GM19043 (cell line): ENCODE data around the gene TTC28.
"Not testable (repeated sequence)": the region's sequence is repeated elsewhere in the genome, so short reads cannot be mapped to it uniquely, and the experiment has no call there.

Experiments used
- ATAC-seq: cut with Tn5 transposase; IDR thresholded peaks from one replicate; pipeline ENCODE4 v1.9.1; 2021; ENCODE audit warnings: low read depth; ENCODE audit not compliant: unreplicated experiment

TTC28 gene

GRCh38 chr22:28505416-28506149, 174.1 kb downstream of the TTC28 start:
- ATAC-seq = no peak

GRCh38 chr22:28500006-28500405, 179.6 kb downstream of the TTC28 start:
- no peak for ATAC-seq

- ATAC-seq = no peak
Measured at GRCh38 chr22:28498044-28498443, 181.6 kb downstream of the TTC28 start.

- ATAC-seq = no peak
Measured at GRCh38 chr22:28497188-28497587, 182.5 kb downstream of the TTC28 start.

- ATAC-seq = not testable (repeated sequence)
Measured at GRCh38 chr22:28491289-28491688, 188.4 kb downstream of the TTC28 start.

- no peak for ATAC-seq
Measured at GRCh38 chr22:28488825-28489224, 190.8 kb downstream of the TTC28 start.

GRCh38 chr22:28484662-28485061, 195.0 kb downstream of the TTC28 start:
- ATAC-seq = no peak

GRCh38 chr22:28481725-28482124, 197.9 kb downstream of the TTC28 start:
- ATAC-seq = no peak

- no peak for ATAC-seq
Measured at GRCh38 chr22:28480000-28480715, 199.5 kb downstream of the TTC28 start.

- no peak for ATAC-seq
Measured at GRCh38 chr22:28478564-28478963, 201.1 kb downstream of the TTC28 start.

GRCh38 chr22:28477556-28477955, 202.1 kb downstream of the TTC28 start:
- no peak for ATAC-seq

- ATAC-seq = no peak
Measured at GRCh38 chr22:28474330-28474729, 205.3 kb downstream of the TTC28 start.

GRCh38 chr22:28473258-28473657, 206.4 kb downstream of the TTC28 start:
- ATAC-seq = no peak

- not testable (repeated sequence) for ATAC-seq
Measured at GRCh38 chr22:28467055-28467454, 212.6 kb downstream of the TTC28 start.

GRCh38 chr22:28466399-28466798, 213.2 kb downstream of the TTC28 start:
- no peak for ATAC-seq

- no peak for ATAC-seq
Measured at GRCh38 chr22:28465841-28466240, 213.8 kb downstream of the TTC28 start.

GRCh38 chr22:28464127-28464526, 215.5 kb downstream of the TTC28 start:
- ATAC-seq = no peak

- ATAC-seq = not testable (repeated sequence)
Measured at GRCh38 chr22:28463408-28463807, 216.2 kb downstream of the TTC28 start.

GRCh38 chr22:28462901-28463300, 216.7 kb downstream of the TTC28 start:
- ATAC-seq = no peak

- ATAC-seq = no peak
Measured at GRCh38 chr22:28462041-28462440, 217.6 kb downstream of the TTC28 start.

- ATAC-seq = no peak
Measured at GRCh38 chr22:28454431-28455064, 225.1 kb downstream of the TTC28 start.

- ATAC-seq = no peak
Measured at GRCh38 chr22:28450109-28450508, 229.5 kb downstream of the TTC28 start.
